GM21619 (cell line): ENCODE results near the gene SLC39A5.
"Not testable (repeated sequence)": the region's sequence is repeated elsewhere in the genome, so short reads cannot be mapped to it uniquely, and the experiment has no call there.

Source experiments
- ATAC-seq: cut with Tn5 transposase; IDR thresholded peaks from one replicate; pipeline ENCODE4 v1.9.1; 2021; ENCODE audit not compliant: unreplicated experiment

SLC39A5 gene

DNA sequence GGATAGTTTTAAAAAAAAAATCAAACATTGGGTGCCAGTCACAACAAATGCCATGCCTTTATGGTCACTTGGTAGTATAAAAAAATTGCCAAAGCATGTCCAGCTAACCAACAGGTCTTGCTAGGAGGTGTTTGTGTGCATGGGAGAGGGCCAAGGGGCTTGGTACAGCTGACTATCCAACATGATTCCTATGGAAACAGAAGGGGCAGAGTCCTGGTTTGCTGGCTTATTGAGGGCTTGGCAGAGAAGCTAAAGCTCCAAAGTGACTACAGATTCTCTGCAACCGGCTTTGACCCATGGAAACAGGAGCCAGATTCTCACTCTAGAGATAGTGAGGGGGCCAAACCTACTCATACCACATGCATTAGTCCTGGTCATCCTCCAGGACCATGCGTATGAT is 42.6 kb downstream of the SLC39A5 start:
- not testable (repeated sequence) for ATAC-seq

DNA sequence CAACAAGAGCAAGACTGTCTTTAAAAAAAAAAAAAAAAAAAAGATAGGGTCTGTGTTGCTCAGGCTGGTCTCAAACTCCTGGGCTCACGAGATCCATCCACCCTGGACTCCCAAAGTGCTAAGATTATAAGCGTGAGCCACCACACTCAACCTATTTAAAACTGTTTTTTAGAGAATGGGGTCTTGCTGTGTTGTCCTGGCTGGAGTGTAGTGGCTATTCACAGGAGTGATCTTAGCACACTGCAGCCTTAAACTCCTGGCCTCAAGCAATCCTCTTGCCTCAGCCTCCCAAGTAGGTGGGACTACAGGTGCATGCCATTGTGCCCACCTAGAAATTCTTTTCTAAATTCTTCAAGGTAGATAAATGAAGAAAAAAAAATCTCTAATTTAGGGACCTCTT is 44.4 kb downstream of the SLC39A5 start:
- ATAC-seq, result no peak

DNA sequence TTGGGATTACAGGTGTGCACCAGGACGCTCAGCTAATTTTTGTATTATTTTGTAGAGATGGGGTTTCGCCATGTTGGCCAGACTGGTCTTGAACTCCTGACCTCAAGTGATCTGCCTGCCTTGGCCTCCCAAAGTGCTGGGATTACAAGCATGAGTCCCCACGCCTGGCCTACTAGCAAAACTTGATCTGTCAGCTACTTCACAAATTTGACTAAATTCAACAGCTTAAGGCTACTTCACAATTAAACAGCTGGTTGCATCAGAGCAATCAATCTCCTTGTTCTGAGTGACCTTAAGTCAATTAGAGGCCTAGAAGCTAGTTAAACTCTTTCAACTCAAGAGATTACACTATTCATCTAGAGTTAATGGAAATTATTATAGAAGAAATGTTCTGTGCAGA is 49.1 kb downstream of the SLC39A5 start:
- ATAC-seq, result no peak

DNA sequence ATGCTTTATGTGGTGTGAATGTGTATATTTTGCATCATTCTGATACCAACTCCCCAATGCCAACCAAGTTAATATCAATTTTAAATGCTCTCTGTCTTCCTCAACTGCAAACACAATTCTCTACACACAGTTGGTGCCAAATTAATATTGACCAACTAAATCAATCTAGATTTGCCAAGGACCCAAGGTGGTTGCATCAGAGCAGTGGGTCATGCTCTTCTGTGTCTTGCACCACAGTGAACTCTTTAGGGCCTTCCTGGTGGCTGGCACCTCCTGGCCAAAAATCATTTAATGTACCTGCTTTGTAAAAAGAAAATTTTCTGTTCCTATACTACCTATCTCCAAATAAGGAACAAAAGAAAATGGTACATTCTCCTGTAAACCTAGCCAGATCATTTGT is 51.0 kb downstream of the SLC39A5 start:
- ATAC-seq, result no peak

DNA sequence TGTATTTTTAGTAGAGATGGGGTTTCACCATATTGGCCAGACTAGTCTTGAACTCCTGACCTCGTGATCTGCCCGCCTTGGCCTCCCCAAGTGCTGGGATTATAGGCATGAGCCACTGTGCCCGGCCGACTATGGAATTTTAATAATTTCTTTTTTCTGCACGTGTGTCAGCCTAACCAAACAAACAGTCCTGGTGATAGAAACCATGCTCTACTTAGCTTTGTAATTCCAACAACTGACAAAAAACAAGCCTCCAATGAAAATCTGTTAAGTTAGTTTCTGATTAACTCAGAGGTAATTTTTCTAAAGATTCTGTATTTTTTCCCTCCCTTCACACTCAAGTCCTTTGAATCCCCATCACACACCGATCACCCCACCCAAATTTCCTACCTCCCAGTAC is 52.2 kb downstream of the SLC39A5 start:
- ATAC-seq, result no peak

DNA sequence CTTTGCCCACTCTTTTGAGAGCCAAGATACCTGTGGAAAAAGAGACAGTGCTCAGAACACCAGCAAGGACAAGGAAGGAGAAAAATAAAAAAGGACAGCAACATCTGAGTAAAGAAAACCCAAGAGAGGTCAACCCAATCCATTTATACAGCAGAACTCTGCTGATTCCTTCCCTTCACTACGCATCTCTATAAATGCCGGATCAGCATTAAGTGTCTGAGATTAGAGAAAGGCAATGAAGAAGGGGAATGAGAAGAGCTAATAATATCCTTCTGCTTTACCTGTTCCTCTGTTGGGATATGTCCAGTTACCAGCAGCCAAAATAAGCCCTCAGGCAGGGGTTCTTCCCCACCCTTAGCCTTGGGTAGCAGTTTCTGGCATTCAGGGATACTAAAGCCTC is 52.7 kb downstream of the SLC39A5 start:
- ATAC-seq, result no peak

DNA sequence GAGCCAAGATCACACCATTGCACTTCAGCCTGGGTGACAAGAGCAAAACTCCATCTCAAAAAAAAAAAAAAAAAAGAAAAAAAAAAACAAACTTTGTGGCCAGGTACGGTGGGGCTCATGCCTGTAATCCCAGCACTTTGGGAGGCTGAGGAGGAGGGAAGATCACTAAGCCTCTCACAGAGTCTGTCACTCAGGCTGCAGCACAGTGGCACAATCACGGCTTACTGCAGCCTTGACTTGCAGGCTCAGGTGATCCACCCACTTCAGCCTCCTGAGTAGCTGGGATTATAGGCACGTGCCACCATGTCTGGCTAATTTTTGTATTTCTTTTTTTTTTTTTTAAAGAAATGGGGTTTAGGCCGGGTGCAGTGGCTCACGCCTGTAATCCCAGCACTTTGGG is 54.4 kb downstream of the SLC39A5 start:
- not testable (repeated sequence) for ATAC-seq

DNA sequence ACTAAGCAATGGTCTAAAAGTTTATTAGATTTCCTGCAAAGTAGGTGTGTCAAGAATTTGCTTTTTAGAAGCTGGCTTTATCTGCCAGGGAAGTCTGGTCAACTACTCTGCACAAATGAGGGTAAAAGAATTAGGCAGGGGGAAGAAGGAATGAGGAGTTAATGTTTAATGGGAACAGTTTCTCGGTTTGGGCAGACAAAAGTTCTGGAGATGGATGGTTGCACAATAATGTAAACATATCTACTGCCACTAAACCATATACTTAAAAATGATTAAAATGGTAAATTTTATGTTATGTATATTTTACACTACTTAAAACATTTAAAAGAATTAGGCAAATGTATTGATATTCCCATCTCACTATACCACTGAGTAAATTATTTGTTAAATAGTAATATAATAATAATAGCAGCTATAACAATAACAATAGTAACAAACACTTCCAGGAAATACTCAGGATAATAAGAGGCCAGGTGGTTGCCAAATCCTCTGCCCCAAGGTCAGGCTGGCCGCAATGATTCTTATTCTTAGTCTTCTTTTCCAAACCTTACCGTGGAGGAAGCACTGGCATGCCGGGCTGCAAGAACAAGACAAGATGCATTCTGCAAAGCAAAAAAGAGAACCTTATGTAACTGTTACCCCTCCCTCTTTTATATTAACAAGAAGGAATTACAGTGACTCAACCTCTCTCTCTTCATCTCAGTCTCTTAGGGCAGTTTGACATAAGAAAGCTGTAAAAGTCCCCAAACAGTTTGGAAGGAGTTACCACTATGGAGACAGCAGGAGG is 56.4 kb downstream of the SLC39A5 start:
- ATAC-seq, result no peak
